Subcutaneous adipose tissue (tissue), 4 donors: Measurements from ENCODE around the gene GRIN2A. TPM values are rescaled to one million over a fixed set of nuclear protein-coding genes. Genes with fewer than 3 reads are reported as not detected.

ENCODE experiments used
- total RNA-seq, 4 donors: library from RNA; depleted of rRNA; stranded (reverse); fragments of >200 nt; gene quantifications; one replicate each; pipeline ENCODE4 v1.1.0, GENCODE V29; 2016
- TF ChIP-seq, protein P1 (sequence below): fragments of 450-650 bp; IDR thresholded peaks from one replicate; pipeline ENCODE4 v1.5.1; 2016; ENCODE audit warnings: low read depth, mild to moderate bottlenecking, control low read depth, antibody characterized with exemption, moderate library complexity

GRIN2A gene
- total RNA-seq, 4 donors from 2014 or later, result under 0.01 to 0.19 (median 0.17) TPM; not detected in 1

DNA sequence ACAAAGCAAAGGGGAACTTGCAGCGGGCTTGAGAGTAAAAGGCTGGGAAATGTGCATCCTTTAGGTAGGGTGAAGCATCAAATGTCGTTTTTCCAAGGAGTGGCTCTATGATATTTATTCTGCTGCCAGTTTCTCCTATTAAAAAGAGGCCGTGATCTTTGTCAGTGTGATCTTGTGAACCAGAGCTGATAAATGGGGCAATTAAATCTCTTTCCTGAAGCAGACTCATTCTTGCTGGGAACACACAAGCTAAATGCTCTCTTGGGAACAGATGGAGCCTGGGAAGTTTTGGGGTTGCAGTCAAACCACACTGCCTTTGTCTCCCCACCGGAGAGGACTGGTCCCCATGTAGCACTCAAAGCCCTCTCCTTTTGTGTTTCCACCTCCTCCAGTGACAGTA, 408.9 kb downstream of the GRIN2A start:
- TF ChIP-seq, protein P1, sequence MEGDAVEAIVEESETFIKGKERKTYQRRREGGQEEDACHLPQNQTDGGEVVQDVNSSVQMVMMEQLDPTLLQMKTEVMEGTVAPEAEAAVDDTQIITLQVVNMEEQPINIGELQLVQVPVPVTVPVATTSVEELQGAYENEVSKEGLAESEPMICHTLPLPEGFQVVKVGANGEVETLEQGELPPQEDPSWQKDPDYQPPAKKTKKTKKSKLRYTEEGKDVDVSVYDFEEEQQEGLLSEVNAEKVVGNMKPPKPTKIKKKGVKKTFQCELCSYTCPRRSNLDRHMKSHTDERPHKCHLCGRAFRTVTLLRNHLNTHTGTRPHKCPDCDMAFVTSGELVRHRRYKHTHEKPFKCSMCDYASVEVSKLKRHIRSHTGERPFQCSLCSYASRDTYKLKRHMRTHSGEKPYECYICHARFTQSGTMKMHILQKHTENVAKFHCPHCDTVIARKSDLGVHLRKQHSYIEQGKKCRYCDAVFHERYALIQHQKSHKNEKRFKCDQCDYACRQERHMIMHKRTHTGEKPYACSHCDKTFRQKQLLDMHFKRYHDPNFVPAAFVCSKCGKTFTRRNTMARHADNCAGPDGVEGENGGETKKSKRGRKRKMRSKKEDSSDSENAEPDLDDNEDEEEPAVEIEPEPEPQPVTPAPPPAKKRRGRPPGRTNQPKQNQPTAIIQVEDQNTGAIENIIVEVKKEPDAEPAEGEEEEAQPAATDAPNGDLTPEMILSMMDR, result no peak

DNA sequence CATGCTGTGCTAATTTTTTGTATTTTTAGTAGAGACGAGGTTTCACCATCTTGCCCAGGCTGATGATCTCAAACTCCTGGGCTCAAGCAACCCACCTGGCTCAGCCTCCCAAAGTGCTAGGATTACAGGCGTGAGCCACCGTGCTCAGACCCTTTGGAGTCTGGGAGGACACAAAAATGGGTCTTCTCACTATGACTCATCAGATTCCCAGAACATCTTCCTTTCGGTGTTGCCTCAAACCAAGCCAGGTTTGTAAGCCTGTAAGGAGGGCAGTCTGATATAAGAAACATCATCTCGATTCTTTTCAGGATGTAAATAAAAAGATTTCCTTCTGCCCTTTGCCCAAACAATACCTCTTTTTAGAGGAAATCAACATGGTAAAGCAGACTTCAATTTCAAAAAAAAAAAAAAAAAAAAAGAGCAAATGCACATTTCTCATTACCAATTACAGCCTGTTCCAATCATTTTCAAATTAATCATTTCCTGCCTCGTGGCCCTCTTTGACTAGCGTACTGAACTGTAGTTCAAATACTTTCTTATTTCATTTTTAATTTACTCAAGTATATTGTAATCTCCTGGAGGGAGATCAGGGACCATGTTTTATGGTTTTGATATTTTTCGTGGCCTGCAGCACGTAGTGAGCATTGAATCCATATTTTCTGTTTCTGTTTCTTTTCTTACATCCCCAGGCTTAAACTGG, 409.6 kb downstream of the GRIN2A start:
- TF ChIP-seq, protein P1, result no peak

- TF ChIP-seq, protein P1, result no peak
Observed at GRCh38 chr16:9766891-9767290, 415.3 kb downstream of the GRIN2A start.

GRCh38 chr16:9763505-9763904, 418.7 kb downstream of the GRIN2A start:
- TF ChIP-seq, protein P1, result no peak

DNA sequence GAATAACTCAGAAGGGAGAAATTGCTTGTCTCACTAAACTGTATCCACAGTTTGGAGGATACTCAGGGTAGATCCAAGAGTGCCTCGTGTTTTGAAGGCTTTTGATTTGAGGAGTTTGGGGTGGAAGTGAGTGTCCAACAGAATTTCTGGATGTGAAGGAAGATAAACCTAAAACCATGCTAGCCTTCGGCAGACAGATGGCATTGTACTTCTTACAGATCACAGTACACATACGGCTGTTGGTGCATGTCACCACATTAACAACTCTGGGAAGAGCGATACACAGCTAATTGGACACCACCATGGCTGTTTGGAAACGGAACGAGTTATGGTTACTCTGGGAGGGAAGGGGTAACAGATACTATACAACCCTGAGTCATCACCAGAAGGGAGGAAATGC, 420.4 kb downstream of the GRIN2A start:
- TF ChIP-seq, protein P1, result no peak

GRCh38 chr16:9757687-9758086, 424.5 kb downstream of the GRIN2A start:
- TF ChIP-seq, protein P1, result no peak

GRCh38 chr16:9756434-9756833, 425.8 kb downstream of the GRIN2A start:
- TF ChIP-seq, protein P1, result no peak
